D721Med (cell line): Measurements from ENCODE around the gene GOLGA5.
"Not testable (repeated sequence)": the region's sequence is repeated elsewhere in the genome, so short reads cannot be mapped to it uniquely, and the experiment has no call there.

Experiments
- DNase-seq: peaks from one replicate; pipeline ENCODE4 v3.0.0; 2011; ENCODE audit warnings: low spot score; ENCODE audit not compliant: insufficient read length
- FAIRE-seq: peaks from 2 replicates; lab custom pipeline; 2011; peaks lifted over from hg19 to GRCh38; lab: Jason Lieb, UNC
- CTCF ChIP-seq: IDR thresholded peaks from 2 replicates; pipeline ENCODE4 v1.5.1; 2012; ENCODE audit warnings: mild to moderate bottlenecking, control low read depth; ENCODE audit not compliant: insufficient read depth; ENCODE audit errors: missing control alignments

The GOLGA5 gene

GRCh38 chr14:92753250-92753649 is 40.9 kb upstream of the GOLGA5 start:
- no peak for TF ChIP-seq CTCF

GRCh38 chr14:92754966-92755365 is 39.1 kb upstream of the GOLGA5 start:
- DNase-seq: no peak
- FAIRE-seq: no peak
- TF ChIP-seq CTCF: no peak

More at GRCh38 chr14:92753250-92753649, 40.9 kb upstream of the GOLGA5 start:
- DNase-seq: no peak
- no peak for FAIRE-seq

- DNase-seq (no peak), FAIRE-seq (no peak)
- TF ChIP-seq CTCF: no peak
Observed at GRCh38 chr14:92755495-92755894, 38.6 kb upstream of the GOLGA5 start.

GRCh38 chr14:92756446-92756845 is 37.7 kb upstream of the GOLGA5 start:
- FAIRE-seq (no peak), DNase-seq (no peak)
- no peak for TF ChIP-seq CTCF

- DNase-seq (no peak), FAIRE-seq (no peak)
- no peak for TF ChIP-seq CTCF
Observed at GRCh38 chr14:92759300-92759678, 34.8 kb upstream of the GOLGA5 start.

GRCh38 chr14:92759679-92760523 is 34.2 kb upstream of the GOLGA5 start:
- FAIRE-seq (no peak), DNase-seq (no peak)
- TF ChIP-seq CTCF: no peak

GRCh38 chr14:92760524-92760805 is 33.6 kb upstream of the GOLGA5 start:
- FAIRE-seq: no peak
- no peak for TF ChIP-seq CTCF
- DNase-seq: no peak

GRCh38 chr14:92763666-92764631 is 30.2 kb upstream of the GOLGA5 start:
- DNase-seq: not testable (repeated sequence)
- FAIRE-seq: peak; percentile 68

- DNase-seq: not testable (repeated sequence)
Observed at GRCh38 chr14:92768236-92768635, 25.9 kb upstream of the GOLGA5 start.

More at GRCh38 chr14:92768236-92768635, 25.9 kb upstream of the GOLGA5 start:
- peak; percentile 87 for FAIRE-seq
